H1 (cell line): ENCODE data around the gene KLHL30.

ENCODE experiments used
- BRCA1 ChIP-seq: IDR thresholded peaks from 2 replicates; pipeline ENCODE4 v1.6.1; 2012; ENCODE audit warnings: low read depth, low read length, improper control_type of control experiment
- CTCF ChIP-seq, 3 experiments: IDR thresholded peaks; 1 replicate in 2 of 3; 2 replicates in 1 of 3; pipeline versions ENCODE4 v1.5.1 to v1.6.1; 2011; ENCODE audit warnings: low read length in 3 of 3, mild to moderate bottlenecking in 3 of 3, inconsistent platforms in 2 of 3, low read depth in 1 of 3, moderate library complexity in 1 of 3; ENCODE audit not compliant: insufficient read depth in 1 of 3; ENCODE audit errors: control extremely low read depth in 1 of 3
- EZH2 ChIP-seq: fragments of 200-600 bp; sonication (generic); IDR thresholded peaks from 2 replicates; pipeline ENCODE4 v1.7.1; 2012; ENCODE audit warnings: low read depth, mild to moderate bottlenecking, moderate library complexity, low read length, inconsistent platforms; ENCODE audit not compliant: severe bottlenecking
- POLR2A ChIP-seq, 2 experiments: IDR thresholded peaks; 1 replicate in 1 of 2; 2 replicates in 1 of 2; pipeline ENCODE4 v1.6.1; 2011; ENCODE audit warnings: low read depth in 2 of 2, low read length in 2 of 2, mild to moderate bottlenecking in 2 of 2; ENCODE audit errors: control extremely low read depth in 1 of 2
- RAD21 ChIP-seq, 2 experiments: IDR thresholded peaks in 1 of 2; conservative IDR thresholded peaks in 1 of 2; 2 replicates each; pipeline ENCODE4 v1.6.1; 2011; ENCODE audit warnings: low read depth in 2 of 2, low read length in 2 of 2, improper control_type of control experiment in 1 of 2, inconsistent platforms in 1 of 2, mild to moderate bottlenecking in 1 of 2, moderate library complexity in 1 of 2
- RBBP5 ChIP-seq: IDR thresholded peaks from 2 replicates; pipeline ENCODE4 v1.7.1; 2012; ENCODE audit warnings: low read depth, mild to moderate bottlenecking, inconsistent platforms, low read length, moderate library complexity, borderline replicate concordance
- RFX5 ChIP-seq: IDR thresholded peaks from 2 replicates; pipeline ENCODE4 v1.6.1; 2011; ENCODE audit warnings: low read depth, low read length, improper control_type of control experiment, borderline replicate concordance
- RNF2 ChIP-seq: fragments of 200-900, 300-1000 bp; sonication (generic); IDR thresholded peaks from 2 replicates; pipeline ENCODE4 v1.7.1; 2016; ENCODE audit warnings: borderline replicate concordance, low read depth, mild to moderate bottlenecking, antibody characterized with exemption, low read length; ENCODE audit not compliant: poor library complexity, severe bottlenecking; ENCODE audit errors: missing control alignments
- TEAD4 ChIP-seq: IDR thresholded peaks from 2 replicates; pipeline ENCODE4 v1.6.1; 2012; ENCODE audit warnings: low read depth, low read length, inconsistent platforms, mixed read lengths
- YY1 ChIP-seq: IDR thresholded peaks from 2 replicates; pipeline ENCODE4 v1.6.1; 2011; ENCODE audit warnings: low read depth, mild to moderate bottlenecking, low read length

- TF ChIP-seq EZH2 (no peak), RAD21 (IDR thresholded peaks at IDR 0.05 in 1 of 2, conservative IDR thresholded peaks at IDR 0.05 in 1 of 2; ENCODE audit: low read depth in 2 of 2, low read length in 2 of 2) (no peak), CTCF (IDR thresholded peaks at IDR 0.05; ENCODE audit: control extremely low read depth in 1 of 3, insufficient read depth in 1 of 3, low read depth in 1 of 3, low read length in 3 of 3) (no peak), POLR2A (IDR thresholded peaks at IDR 0.05; ENCODE audit: control extremely low read depth in 1 of 2, low read depth in 2 of 2, low read length in 2 of 2) (no peak), RFX5 (no peak), RNF2 (no peak), TEAD4 (no peak), RBBP5 (no peak), YY1 (no peak), BRCA1 (no peak)
Measured at GRCh38 chr2:238182362-238182761, 43.9 kb downstream of the KLHL30 start.
